ENCODE data around the gene CREB5.
A peak's percentile ranks its signal among the peaks of the same experiment; 100 is the strongest.

CREB5 gene

DNA sequence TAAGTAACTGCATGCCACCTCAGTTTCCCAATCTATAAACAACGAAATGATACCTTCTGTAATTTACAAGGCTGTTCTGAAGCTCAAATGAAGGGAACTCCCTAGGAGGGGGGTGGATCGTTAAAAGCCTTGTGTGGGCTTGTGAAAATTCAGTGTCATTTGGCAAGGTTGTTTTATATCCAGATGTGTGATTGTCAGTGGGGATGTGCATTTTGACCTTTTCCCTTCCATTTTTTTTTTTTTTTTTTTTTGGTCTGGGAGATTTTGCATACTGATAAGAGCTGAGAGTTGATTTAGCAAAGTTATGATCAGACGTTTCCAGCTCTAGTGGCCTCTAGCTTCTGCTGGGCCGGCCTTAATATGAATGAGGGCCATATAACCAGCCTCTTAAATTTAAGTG, 22.8 kb downstream of the CREB5 start:
- DNase-seq (ENCODE audit: low spot score): no peak

DNA sequence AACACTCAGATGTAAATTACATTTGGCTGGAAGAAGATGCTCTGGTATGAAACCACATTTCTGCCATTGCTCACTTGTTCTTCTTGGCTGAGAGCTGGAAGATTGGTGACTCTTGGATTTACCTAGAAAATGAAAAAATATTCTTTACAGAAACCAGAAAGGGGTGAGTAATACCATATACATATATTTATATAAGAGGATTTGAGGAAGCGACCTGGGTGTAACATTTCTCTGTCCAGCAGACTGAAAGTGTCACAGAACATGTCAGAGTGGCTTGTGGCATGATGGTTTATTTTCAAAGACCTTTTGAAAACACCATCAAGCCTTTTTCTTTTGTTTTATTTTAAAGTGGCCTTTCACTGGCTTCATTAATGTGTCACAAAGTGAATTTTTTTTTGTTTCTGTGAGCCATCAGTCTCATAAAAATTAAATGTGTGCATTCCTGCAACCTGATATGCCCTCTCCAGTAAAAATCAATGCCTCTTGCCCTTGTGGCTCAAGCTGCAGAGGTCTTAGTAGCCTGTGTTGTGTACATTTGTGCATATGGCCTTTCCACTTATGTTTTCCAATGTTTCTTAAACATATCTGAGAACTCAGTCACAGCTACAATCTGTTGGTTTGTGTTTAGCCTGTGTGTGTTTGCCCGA, 23.5 kb downstream of the CREB5 start:
- no peak for DNase-seq (ENCODE audit: low spot score)

GRCh38 chr7:28440055-28440601, 27.8 kb downstream of the CREB5 start:
- no peak for DNase-seq (ENCODE audit: low spot score)

GRCh38 chr7:28442540-28443420, 30.5 kb downstream of the CREB5 start:
- DNase-seq (ENCODE audit: low spot score): no peak

DNA sequence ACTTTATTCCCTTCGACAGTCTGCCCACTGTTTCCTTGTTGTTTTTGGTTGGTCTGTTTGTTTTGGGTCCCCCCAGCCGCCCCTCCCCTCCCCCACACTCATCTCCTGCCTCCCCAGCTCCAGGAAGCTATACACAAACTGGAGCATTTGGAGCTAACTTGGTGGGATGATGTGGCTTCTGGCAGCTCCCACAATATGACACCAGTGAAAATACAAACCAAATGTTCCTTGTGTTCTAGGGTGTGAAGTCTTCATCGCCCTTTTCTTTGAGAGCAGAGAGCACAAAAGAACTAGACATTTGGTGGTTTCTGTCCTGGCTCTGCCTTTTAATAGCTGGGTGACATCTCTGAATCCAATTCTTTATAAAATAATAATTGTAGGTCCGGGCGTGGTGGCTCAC, 33.8 kb downstream of the CREB5 start:
- DNase-seq (ENCODE audit: low spot score): no peak

DNA sequence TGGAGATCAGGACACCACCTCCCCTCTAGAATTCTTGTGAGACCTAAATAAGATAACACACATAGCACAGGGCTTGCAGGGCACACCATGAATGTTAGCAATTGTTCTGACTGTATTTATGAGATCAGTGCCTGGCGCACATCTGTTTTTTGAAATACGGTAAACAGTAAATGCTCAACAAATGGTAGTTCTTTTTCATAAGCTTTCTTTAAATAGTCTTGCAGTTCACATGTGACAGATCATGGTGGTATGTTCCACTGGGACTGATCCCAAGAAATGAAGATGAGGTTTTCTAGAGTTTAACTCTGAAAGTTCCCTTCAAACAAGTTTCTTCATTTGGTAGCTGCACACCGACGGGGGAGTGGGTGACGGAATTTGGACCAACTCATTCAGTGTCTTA, 34.8 kb downstream of the CREB5 start:
- DNase-seq (ENCODE audit: low spot score): no peak

GRCh38 chr7:28448708-28449107, 36.4 kb downstream of the CREB5 start:
- no peak for DNase-seq (ENCODE audit: low spot score)

DNA sequence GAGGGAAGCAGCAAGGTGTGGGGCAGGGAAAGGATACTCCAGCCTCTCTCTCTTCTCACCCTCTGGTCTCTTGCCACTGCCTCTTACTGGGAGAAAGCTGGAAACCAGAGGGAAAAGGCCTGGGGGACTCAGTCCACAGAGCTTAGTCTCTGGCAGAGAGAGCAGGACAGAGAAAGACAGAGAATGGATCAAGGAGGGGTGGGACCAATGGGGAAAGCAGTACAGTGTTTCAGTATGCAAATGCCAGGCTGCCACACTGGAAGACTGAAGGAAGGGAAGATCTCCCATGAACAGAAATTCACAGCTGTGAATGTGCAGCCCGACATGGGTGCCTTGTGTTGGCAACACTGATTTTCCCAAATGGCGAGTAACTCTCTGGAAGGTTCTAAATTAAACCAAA, 40.4 kb downstream of the CREB5 start:
- no peak for DNase-seq (ENCODE audit: low spot score)

GRCh38 chr7:28455486-28455885, 43.2 kb downstream of the CREB5 start:
- DNase-seq (ENCODE audit: low spot score): no peak

GRCh38 chr7:28456044-28456443, 43.7 kb downstream of the CREB5 start:
- no peak for DNase-seq (ENCODE audit: low spot score)

- peak; percentile 42 for DNase-seq (ENCODE audit: low spot score)
Measured at GRCh38 chr7:28458732-28459131, 46.4 kb downstream of the CREB5 start.

- no peak for DNase-seq (ENCODE audit: low spot score)
Measured at GRCh38 chr7:28459306-28459705, 47.0 kb downstream of the CREB5 start.

DNA sequence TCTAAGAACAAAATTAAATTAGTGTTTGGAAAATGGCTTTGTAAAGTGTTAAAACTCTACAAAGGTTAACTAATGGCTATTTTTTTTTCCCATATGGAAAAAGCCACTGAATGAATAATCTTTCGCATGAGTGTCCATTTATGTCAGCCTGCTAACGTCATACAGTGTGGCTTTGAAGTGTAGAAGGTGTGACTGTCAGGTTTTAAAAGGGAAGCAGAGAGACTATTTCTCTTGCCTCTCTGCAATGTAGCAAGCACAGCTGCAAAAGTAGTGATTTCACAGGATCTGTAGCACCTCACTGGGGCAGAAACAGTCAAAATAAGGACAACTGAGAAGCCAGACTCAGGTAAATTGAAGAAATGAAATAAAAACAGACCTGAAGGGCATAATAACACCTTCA, 53.4 kb downstream of the CREB5 start:
- DNase-seq (ENCODE audit: low spot score): no peak

- peak; percentile 26 for DNase-seq (ENCODE audit: low spot score)
Measured at GRCh38 chr7:28466341-28466740, 54.0 kb downstream of the CREB5 start.

DNA sequence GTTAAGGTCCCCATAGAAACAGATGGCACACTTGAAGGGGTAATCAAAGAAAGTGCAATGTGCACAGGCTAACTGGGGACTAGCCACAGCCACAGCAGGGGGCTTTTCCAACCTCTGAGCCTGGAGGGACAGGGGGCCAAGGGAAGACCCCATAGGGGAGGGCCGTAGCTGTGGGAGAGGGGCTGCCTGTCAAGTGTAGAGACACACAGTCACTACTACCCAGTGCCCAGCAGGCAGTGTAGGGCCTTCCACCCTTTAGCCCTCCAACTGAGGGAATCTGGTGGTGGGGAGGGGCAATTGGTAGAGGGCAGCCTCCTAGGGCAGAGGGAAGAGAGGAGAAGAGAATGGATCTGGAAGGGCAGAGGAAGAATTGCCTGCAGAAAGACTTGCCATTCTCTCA, 54.6 kb downstream of the CREB5 start:
- DNase-seq (ENCODE audit: low spot score): no peak

GRCh38 chr7:28469562-28469961, 57.2 kb downstream of the CREB5 start:
- DNase-seq (ENCODE audit: low spot score): no peak

DNA sequence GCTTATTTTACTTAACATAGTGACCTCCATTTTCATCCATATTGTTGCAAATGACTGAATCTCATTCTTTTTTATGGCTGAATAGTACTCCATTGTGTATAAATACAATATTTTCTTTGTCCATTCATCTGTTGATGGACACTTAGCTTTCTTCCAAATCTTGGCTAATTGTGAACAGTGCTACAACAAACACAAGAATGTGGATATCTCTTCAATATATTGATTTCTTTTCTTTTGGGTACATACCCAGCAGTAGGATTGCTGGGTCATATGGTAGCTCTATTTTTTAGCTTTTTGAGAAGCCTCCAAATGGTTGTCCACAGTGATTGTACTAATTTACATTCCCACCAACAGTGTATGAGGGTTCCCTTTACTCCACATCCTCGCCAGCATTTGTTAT, 58.0 kb downstream of the CREB5 start:
- no peak for DNase-seq (ENCODE audit: low spot score)

DNA sequence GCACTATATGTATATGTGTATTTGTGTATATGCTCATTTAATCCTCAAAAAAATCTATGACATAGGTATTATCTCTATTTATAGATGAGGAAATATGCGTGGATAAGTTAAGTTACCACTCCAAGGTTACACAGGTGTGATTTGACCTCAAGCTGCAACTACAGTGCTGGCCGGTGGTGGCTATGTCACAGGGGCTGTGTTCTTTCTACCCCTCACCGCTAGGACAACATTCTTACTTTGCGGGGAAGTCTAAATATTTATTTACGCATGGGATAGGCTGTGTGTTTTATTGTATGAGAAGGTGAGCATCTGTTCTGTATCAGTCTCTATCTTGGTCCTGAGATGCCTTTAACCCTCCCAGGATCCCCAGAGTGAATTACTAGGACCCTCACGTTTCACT, 60.0 kb downstream of the CREB5 start:
- DNase-seq (ENCODE audit: low spot score): no peak

DNA sequence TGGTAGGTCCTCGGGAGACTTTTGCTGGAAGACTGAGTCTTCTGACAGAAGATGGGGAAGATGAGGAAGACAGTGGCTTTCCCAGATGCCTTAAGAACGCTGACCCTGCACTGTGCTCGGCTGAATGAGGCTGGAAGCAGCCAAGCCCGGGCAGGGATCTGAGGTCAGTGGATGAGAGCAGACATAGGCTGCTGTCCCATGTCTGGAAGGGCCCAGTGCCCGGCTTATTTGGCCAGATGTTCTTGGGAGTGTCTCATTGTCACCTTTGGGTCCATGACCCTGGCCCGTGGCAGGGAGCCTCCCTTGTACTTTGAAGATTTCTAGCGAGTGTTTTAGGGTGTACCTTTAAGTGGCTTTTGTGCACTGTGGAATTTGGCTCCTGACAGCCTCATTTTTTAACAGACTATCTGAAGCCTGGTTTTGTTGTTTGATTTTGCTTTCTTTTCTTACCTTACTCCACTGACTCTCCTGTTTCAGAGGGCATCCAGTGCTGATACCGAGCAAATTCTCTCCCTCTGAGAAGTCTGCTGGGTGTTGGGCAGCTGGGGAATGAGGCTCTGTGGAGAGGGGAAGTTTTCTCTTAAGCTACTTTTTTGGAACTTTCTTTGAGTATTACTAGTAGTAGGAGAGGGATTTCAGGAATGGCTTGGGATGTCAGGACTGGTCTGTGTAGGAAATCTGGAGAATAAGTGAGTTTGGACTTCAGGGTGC, 61.4 kb downstream of the CREB5 start:
- DNase-seq (ENCODE audit: low spot score): peak; percentile 45

DNA sequence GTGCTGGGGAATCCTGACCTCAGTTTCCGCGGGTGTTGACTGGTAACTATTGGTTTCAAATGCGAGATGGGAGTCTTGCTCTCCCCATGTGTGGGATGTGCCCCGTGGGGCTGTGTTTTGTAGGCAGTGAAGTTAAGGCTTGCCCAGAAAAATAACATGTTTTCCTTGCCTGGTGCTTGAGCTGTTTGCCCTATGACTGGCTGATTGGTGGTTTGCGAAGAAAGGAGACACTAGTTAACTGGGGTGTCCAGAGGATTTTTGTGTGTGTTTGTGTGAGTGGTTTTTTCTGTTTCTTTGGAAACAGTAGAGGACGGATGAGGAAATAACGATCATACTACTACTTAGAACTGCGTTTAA, 61.9 kb downstream of the CREB5 start:
- peak; percentile 43 for DNase-seq (ENCODE audit: low spot score)

DNA sequence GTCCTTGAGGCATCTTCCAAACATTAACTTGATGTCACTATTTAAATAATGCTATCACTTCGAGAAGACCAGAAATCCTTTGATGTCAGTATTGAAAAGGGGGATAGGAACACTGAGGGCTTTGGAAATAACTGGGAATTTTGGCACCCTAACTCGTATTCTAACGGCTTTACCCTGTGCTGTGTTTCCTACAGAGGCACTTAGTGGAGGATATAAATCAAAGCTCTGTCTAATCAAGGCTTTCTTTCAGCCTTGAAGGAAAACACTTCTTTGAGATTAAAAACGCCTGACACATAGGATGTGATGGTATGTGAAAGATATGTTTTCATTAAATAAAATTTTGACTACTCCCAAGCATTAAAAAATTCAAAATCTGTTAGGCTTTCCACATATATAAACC, 62.3 kb downstream of the CREB5 start:
- DNase-seq (ENCODE audit: low spot score): no peak

GRCh38 chr7:28477041-28477442, 64.7 kb downstream of the CREB5 start:
- DNase-seq (ENCODE audit: low spot score): no peak

GRCh38 chr7:28478656-28479055, 66.3 kb downstream of the CREB5 start:
- no peak for DNase-seq (ENCODE audit: low spot score)

All from AG20443 (cell line).